Measurements from ENCODE around the gene BCORL1.

BCORL1 gene

DNA sequence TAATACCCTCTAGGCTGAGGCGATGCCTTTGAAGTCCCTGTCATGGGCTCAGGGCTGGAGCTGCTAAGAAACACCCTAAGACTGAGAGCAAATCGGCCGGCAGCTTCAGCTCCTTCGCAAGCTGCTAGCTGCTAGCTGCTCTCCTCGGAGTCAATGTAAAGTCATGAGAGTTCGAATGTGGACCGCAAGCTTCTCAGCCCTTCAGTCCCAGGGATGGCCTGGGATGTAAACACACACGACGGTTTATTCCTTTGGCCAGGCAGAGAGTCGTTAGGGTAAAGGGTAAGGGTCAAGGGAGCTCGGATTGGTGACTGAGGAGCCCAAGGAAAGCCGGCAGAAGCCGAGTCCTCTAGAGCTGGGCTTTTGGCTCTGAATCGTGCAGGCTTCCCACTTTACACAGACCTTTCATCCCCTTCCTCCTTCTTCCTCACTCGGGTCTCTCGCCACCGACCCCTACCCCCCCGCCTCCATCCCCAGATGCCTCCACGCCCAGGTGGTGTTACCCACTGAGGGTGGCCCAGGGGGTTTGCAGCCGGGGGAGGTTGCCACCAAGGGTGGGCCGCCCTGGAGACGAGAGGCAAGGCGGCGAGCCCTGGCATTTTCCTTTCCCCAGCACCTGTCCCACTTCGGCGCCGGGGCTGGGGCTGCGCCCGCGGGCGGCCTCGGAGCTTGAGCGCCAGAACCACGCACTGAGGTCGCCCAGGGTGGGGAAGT, 3.1 kb upstream of the BCORL1 start:
- H3K4me3 ChIP-seq (ENCODE audit: low read depth, low read length), result no peak overlapping the region
- DNase-seq (ENCODE audit: low read depth), result peak; percentile 20
- TF ChIP-seq, protein P1, sequence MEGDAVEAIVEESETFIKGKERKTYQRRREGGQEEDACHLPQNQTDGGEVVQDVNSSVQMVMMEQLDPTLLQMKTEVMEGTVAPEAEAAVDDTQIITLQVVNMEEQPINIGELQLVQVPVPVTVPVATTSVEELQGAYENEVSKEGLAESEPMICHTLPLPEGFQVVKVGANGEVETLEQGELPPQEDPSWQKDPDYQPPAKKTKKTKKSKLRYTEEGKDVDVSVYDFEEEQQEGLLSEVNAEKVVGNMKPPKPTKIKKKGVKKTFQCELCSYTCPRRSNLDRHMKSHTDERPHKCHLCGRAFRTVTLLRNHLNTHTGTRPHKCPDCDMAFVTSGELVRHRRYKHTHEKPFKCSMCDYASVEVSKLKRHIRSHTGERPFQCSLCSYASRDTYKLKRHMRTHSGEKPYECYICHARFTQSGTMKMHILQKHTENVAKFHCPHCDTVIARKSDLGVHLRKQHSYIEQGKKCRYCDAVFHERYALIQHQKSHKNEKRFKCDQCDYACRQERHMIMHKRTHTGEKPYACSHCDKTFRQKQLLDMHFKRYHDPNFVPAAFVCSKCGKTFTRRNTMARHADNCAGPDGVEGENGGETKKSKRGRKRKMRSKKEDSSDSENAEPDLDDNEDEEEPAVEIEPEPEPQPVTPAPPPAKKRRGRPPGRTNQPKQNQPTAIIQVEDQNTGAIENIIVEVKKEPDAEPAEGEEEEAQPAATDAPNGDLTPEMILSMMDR (conservative IDR thresholded peaks at IDR 0.05; ENCODE audit: low read depth, low read length), result no peak

DNA sequence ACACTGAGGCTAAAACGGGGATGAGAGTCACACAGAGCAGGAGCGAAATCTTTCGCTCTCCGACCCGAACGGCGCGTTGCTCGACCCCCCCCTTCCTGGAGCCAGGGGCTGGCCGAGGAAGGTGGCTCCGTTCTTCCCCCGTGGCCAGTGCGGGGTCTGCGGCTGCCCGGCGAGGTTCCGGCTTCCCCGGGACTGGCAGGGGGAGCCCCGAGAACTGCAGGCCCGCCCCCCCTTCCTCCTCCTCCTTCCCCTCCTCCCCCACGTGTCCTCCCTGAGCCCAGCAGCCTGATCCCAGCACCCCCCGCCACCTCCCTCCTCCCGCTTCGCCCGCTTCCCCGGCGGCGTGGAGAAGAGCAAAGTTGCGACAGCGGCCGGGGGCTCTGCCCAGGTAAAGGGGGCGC, 2.4 kb upstream of the BCORL1 start:
- TF ChIP-seq, protein P1 (conservative IDR thresholded peaks at IDR 0.05; ENCODE audit: low read depth, low read length), result no peak
- H3K4me3 ChIP-seq (ENCODE audit: low read depth, low read length), result no peak overlapping the region
- DNase-seq (ENCODE audit: low read depth), result no peak

DNA sequence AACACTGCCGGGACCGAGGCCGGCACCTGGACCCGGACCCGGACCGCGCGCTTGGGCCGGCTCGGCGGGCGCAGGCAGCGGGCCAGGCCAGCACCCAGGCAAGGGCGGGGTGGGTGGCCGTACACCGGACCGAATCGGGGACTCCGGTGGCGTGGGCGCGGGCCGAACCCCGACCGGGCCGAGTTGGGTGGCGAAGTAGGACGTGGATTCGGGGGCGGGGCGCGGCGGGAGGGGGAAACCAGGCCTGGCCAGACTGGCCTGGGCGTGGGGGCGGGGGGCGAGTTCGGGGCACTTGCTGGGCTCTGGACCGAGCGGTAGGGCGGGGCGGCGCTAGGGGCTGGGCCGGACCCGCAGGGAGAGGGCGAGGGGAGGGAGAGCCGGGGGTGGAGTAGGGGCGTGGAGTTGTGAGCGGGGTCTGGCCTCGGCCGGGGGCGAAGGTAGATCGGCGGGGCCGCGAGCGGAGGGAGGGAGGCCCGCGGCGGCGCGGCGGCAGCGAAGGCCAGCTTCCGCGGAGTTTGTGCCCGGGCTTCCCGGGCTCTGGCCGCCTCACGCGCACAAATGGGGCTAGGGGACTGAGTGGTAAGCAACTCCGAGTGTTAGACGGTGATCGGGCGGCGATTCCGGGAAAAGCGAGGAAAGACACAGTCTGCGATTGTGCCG, 1.8 kb upstream of the BCORL1 start:
- DNase-seq (ENCODE audit: low read depth), result no peak
- no peak overlapping the region for H3K4me3 ChIP-seq (ENCODE audit: low read depth, low read length)
- TF ChIP-seq, protein P1 (conservative IDR thresholded peaks at IDR 0.05; ENCODE audit: low read depth, low read length), result no peak

DNA sequence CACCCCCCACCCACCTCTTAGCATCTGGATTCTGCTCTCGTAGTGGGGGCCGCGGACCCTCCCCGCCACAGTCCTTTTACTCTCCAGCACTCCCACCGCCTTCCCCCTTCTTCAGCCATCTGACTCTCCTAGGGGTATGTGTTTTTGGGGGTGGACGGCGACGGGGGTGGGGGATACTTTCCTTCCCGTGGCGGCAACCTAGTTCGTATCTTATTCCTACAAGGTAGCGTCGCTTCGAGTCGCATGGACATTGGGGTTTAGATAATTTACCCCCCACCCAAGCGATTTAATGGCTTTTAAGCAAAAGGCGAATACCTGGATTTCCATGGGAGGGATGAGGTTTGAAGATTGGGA, 1.3 kb upstream of the BCORL1 start:
- no peak for DNase-seq (ENCODE audit: low read depth)
- TF ChIP-seq, protein P1 (conservative IDR thresholded peaks at IDR 0.05; ENCODE audit: low read depth, low read length), result no peak
- H3K4me3 ChIP-seq (ENCODE audit: low read depth, low read length), result no peak overlapping the region

DNA sequence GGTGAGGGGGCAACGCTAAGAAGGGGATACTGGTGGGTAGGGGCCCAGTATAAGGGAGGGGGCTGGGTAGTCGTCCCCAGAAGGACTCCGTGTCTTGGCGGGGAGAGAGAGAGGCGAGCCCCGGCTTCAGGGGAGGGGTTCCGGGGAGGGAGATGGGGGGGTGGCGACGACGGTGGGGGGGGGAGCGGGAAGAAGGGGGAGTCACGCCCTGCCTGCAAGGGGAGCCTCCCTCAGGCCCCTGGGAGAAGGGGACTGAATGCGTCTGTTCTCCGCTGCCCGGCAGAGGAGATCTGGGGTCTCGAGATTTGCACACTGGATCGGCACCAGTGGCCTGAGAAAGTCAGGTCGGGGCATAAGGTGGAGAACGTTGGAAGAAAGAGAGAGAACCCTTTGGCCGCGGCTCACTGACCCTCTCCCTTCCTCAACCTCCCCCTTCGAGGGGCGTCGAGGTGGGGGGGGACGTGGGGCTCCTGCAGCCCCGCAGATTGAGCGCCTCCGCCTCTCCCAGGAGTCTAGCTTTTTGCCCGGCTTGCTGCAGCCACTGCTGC, 609 bp upstream of the BCORL1 start:
- DNase-seq (ENCODE audit: low read depth), result no peak
- H3K4me3 ChIP-seq (ENCODE audit: low read depth, low read length), result no peak overlapping the region
- TF ChIP-seq, protein P1 (conservative IDR thresholded peaks at IDR 0.05; ENCODE audit: low read depth, low read length), result no peak

DNA sequence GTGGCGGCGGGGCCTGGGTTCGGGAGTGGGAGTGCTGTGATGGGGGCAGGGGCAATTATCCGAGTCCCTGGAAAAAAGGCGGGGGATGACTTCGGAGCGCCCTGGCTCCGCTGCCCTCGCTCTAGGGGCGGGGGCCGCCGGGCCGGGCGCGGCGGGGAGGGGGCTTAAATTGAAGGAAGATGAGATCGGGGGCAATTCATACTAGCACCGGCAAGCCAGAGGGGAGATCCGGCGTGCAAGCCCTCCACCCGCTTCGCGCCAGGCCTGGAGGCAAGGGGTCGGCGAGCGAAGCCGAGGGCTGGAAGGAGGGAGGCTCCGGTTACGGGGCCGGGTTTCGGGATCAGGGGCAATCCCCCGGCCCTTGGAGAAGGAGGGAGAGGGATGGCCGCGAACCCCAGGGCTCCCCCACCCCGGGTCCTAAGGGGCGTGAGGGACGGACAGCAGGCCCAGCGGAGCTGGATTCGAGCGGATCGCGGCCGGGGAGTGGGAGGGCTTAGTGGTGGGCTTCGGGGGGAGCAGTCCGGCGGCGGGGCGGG, 1.2 kb downstream of the BCORL1 start:
- no peak overlapping the region for H3K4me3 ChIP-seq (ENCODE audit: low read depth, low read length)
- TF ChIP-seq, protein P1 (conservative IDR thresholded peaks at IDR 0.05; ENCODE audit: low read depth, low read length), result no peak
- no peak for DNase-seq (ENCODE audit: low read depth)

Measured in choroid plexus epithelial cell (primary cell).